Measurements from ENCODE around the gene CHRNB4. TPM values are rescaled to one million over a fixed set of nuclear protein-coding genes. Genes with fewer than 3 reads are reported as not detected.
"Not testable (repeated sequence)": the region's sequence is repeated elsewhere in the genome, so short reads cannot be mapped to it uniquely, and the experiment has no call there.

Gene CHRNB4
- total and polyA plus RNA-seq, 7 donors, result not detected

- Histone ChIP-seq H3K4me1 (peaks cover 7% of the 10 kb centered on the region), H3K27me3 (ENCODE audit: insufficient read depth in 3 of 3, low read length in 2 of 3) (peaks cover 0 to 36% (median 17%) of the 10 kb centered on the region in 3 donors), H3K36me3 (ENCODE audit: insufficient read depth in 1 of 2, low read depth in 1 of 2) (no peaks in the 10 kb centered on the region), H3K9me3 (no peaks in the 10 kb centered on the region), H3K4me3 (no peak overlapping the region), H3K27ac (no peak overlapping the region)
- intact Hi-C loops (cut with DNase I), result loop anchor here in 1 of 2 donors (5.0 kb wide), 1 partner anchor 135 kb away; no protein-coding TSS in a partner anchor
- DNase-seq, result no peak
- TF ChIP-seq CTCF (IDR thresholded peaks at IDR 0.05), result no peak
- WGBS, 3 donors, result 58 to 70% (median 69%) methylated on average over 5 of the region's 5 CpGs
- no peak for ATAC-seq
These were observed 23.5 kb downstream of the CHRNB4 start for GRCh38 chr15:78617516-78617915.

- H3K27ac ChIP-seq, result no peak overlapping the region
- no peak for DNase-seq
- no peaks in the 10 kb centered on the region for H3K36me3 ChIP-seq (ENCODE audit: insufficient read depth in 1 of 2, low read depth in 1 of 2)
- H3K4me3 ChIP-seq, result no peak overlapping the region
- peaks cover 7% of the 10 kb centered on the region for H3K4me1 ChIP-seq
- no peak for TF ChIP-seq CTCF (IDR thresholded peaks at IDR 0.05)
- peaks cover 0 to 32% (median 17%) of the 10 kb centered on the region in 3 donors for H3K27me3 ChIP-seq (ENCODE audit: insufficient read depth in 3 of 3, low read length in 2 of 3)
- whole genome bisulfite sequencing, 3 donors, result 69 to 84% (median 75%) methylated on average over 7 of the region's 7 CpGs
- H3K9me3 ChIP-seq, result no peaks in the 10 kb centered on the region
- ATAC-seq, result no peak
- intact Hi-C loops (cut with DNase I), result loop anchor here in 1 of 2 donors (5.0 kb wide), 1 partner anchor 135 kb away; no protein-coding TSS in a partner anchor
These were observed 23.9 kb downstream of the CHRNB4 start for GRCh38 chr15:78617076-78617475.

- TF ChIP-seq CTCF (IDR thresholded peaks at IDR 0.05), result no peak
- no peak for ATAC-seq
These were observed 24.5 kb downstream of the CHRNB4 start for GRCh38 chr15:78616506-78616905.

GRCh38 chr15:78615151-78615589 lies 25.8 kb downstream of the CHRNB4 start:
- H3K36me3 ChIP-seq (ENCODE audit: insufficient read depth in 1 of 2, low read depth in 1 of 2), result no peaks in the 10 kb centered on the region
- no peak overlapping the region for H3K4me3 ChIP-seq
- TF ChIP-seq CTCF (IDR thresholded peaks at IDR 0.05), result no peak
- H3K4me1 ChIP-seq, result peaks cover 4% of the 10 kb centered on the region
- ATAC-seq (no peak), DNase-seq (no peak)
- H3K9me3 ChIP-seq, result no peaks in the 10 kb centered on the region
- H3K27me3 ChIP-seq (ENCODE audit: insufficient read depth in 3 of 3, low read length in 2 of 3), result peaks cover 0 to 13% (median 9%) of the 10 kb centered on the region in 3 donors
- H3K27ac ChIP-seq, result no peak overlapping the region
- intact Hi-C loops (cut with DNase I), result loop anchor here in 1 of 2 donors (5.0 kb wide), 1 partner anchor 137 kb away; no protein-coding TSS in a partner anchor
- 69 to 96% (median 83%) methylated on average over 3 of the region's 3 CpGs for WGBS, 3 donors

More at GRCh38 chr15:78616506-78616905, 24.5 kb downstream of the CHRNB4 start:
- intact Hi-C loops (cut with DNase I), result loop anchor here in 1 of 2 donors (5.0 kb wide), 1 partner anchor 136 kb away; no protein-coding TSS in a partner anchor
- peaks cover 7% of the 10 kb centered on the region for H3K4me1 ChIP-seq
- H3K9me3 ChIP-seq, result no peaks in the 10 kb centered on the region
- no peaks in the 10 kb centered on the region for H3K36me3 ChIP-seq (ENCODE audit: insufficient read depth in 1 of 2, low read depth in 1 of 2)
- no peak overlapping the region for H3K4me3 ChIP-seq
- H3K27ac ChIP-seq, result no peak overlapping the region
- 73 to 79% (median 75%) methylated on average over 2 of the region's 2 CpGs for WGBS, 3 donors
- DNase-seq, result no peak
- H3K27me3 ChIP-seq (ENCODE audit: insufficient read depth in 3 of 3, low read length in 2 of 3), result peaks cover 0 to 26% (median 15%) of the 10 kb centered on the region in 3 donors

GRCh38 chr15:78614021-78614420 lies 27.0 kb downstream of the CHRNB4 start:
- intact Hi-C loops (cut with DNase I), result no loop called here
- TF ChIP-seq CTCF (IDR thresholded peaks at IDR 0.05), result no peak
- no peak for DNase-seq
- Histone ChIP-seq H3K4me3 (no peak overlapping the region), H3K36me3 (ENCODE audit: insufficient read depth in 1 of 2, low read depth in 1 of 2) (no peaks in the 10 kb centered on the region), H3K9me3 (no peaks in the 10 kb centered on the region), H3K27ac (no peak overlapping the region), H3K27me3 (ENCODE audit: insufficient read depth in 3 of 3, low read length in 2 of 3) (peaks cover 0 to 1% (median 0%) of the 10 kb centered on the region in 3 donors), H3K4me1 (no peaks in the 10 kb centered on the region)
- 39 to 48% (median 40%) methylated on average over 3 of the region's 3 CpGs for WGBS, 3 donors
- ATAC-seq, result no peak

- H3K27me3 ChIP-seq (ENCODE audit: insufficient read depth in 3 of 3, low read length in 2 of 3); DNase-seq; H3K9me3 ChIP-seq; H3K4me3 ChIP-seq; H3K4me1 ChIP-seq; intact Hi-C loops (cut with DNase I); H3K36me3 ChIP-seq (ENCODE audit: insufficient read depth in 1 of 2, low read depth in 1 of 2); H3K27ac ChIP-seq; ATAC-seq: not testable (repeated sequence)
- 78 to 86% (median 82%) methylated on average over 1 to 3 of the region's 3 CpGs for WGBS, 3 donors
These were observed 31.5 kb downstream of the CHRNB4 start for GRCh38 chr15:78609551-78609950.
